Stomach (tissue), 19 donors: ENCODE results near the gene MTMR1. TPM values are rescaled to one million over a fixed set of nuclear protein-coding genes. Genes with fewer than 3 reads are reported as not detected.
A peak's percentile ranks its signal among the peaks of the same experiment; 100 is the strongest.

Experiments used
- DNase-seq, 2 donors: peaks; one replicate each; pipeline versions ENCODE4 v3.0.0 to v3.0.0-alpha.2; 2013 to 2019
- H3K27ac ChIP-seq, 5 donors: fragments of 200-600 bp in 4 of 5; sonication (generic) in 4 of 5; one replicate each; pipeline ENCODE4 v1.5.1; 2013 to 2019; ENCODE audit warnings: mild to moderate bottlenecking in 1 of 5, moderate library complexity in 1 of 5
- H3K27me3 ChIP-seq, 3 donors: fragments of 200-600 bp; sonication (generic); one replicate each; pipeline ENCODE4 v1.5.1; 2017 to 2019; ENCODE audit warnings: mixed run types in 1 of 3
- H3K36me3 ChIP-seq, 4 donors: fragments of 200-600 bp; sonication (generic); 1 replicate in 3 of 4; 2 replicates in 1 of 4; pipeline ENCODE4 v1.5.1; 2016 to 2019
- H3K4me1 ChIP-seq, 4 donors: fragments of 200-600 bp; sonication (generic); one replicate each; pipeline ENCODE4 v1.5.1; 2016 to 2019
- H3K4me3 ChIP-seq, 4 donors: fragments of 200-600 bp; sonication (generic) in 3 of 4; one replicate each; pipeline ENCODE4 v1.5.1; 2016 to 2019; ENCODE audit warnings: mild to moderate bottlenecking in 1 of 4
- H3K9me3 ChIP-seq, 4 donors: fragments of 200-600 bp; sonication (generic); one replicate each; pipeline ENCODE4 v1.5.1; 2016 to 2019
- CTCF ChIP-seq, 7 experiments: fragments of 450-650 bp in 4 of 7; fragments of 200-600 bp in 3 of 7; sonication (generic) in 3 of 7; IDR thresholded peaks; one replicate each; pipeline ENCODE4 v1.5.1; 2016 to 2019; ENCODE audit warnings: antibody characterized with exemption in 7 of 7, control low read depth in 2 of 7, mild to moderate bottlenecking in 1 of 7
- EP300 ChIP-seq: sonication (generic); formaldehyde crosslinking; IDR thresholded peaks from one replicate; pipeline ENCODE4 v1.6.1; 2017; ENCODE audit warnings: antibody characterized with exemption
- POLR2A ChIP-seq, 4 donors: fragments of 450-650 bp; IDR thresholded peaks; one replicate each; pipeline ENCODE4 v1.6.1; 2016; ENCODE audit warnings: antibody characterized with exemption in 4 of 4, control low read depth in 2 of 4, mild to moderate bottlenecking in 1 of 4, moderate library complexity in 1 of 4
- POLR2AphosphoS5 ChIP-seq, 3 donors: sonication (generic); formaldehyde crosslinking; IDR thresholded peaks; one replicate each; pipeline ENCODE4 v1.6.1; 2016; ENCODE audit warnings: antibody characterized with exemption in 3 of 3
- WGBS, 5 donors: extraction: QIAGEN DNeasy Blood & Tissue Kit in 3 of 5; methylation state at CpG; one replicate each; pipeline versions ENCODE4 v1.1.5 to v1.1.7; 2013 to 2018; 5-methylcytosine and 5-hydroxymethylcytosine counted together
- intact Hi-C: fragments of 100-400 bp; cut with DNase I; formaldehyde crosslinking; loops from one replicate; pipeline ENCODE4 v1.15.1; 2023; ENCODE audit warnings: low total_unique reads
- long read RNA-seq, 10 donors: transcript quantifications; one replicate each; lab custom pipeline, GENCODE V29; 2026
- polyA plus RNA-seq, 3 donors: library from polyadenylated mRNA; stranded (reverse); fragments of 200-250 nt; gene quantifications; one replicate each; pipeline ENCODE4 v1.2.3, GENCODE V29; 2013
- total RNA-seq, 5 donors: library from RNA; depleted of rRNA; stranded (reverse); fragments of >200 nt; gene quantifications; one replicate each; pipeline versions ENCODE4 v1.1.0 to v1.2.3, GENCODE V29; 2014 to 2016
- donor health status: healthy with polysubstance abuse.
- donor health status: Bipolar disorder and iron deficiency.
- donor health status: healthy.

Gene MTMR1
- total RNA-seq: 10 to 100 TPM in 3 of 5 donors, 1 to 10 TPM in 2; 4.7 to 36.4 (median 19.9) TPM
- polyA plus RNA-seq: 1 to 10 TPM; 5.4 to 9.4 (median 5.5) TPM
- long read RNA-seq, donor 1: 0 reads
- long read RNA-seq, donor 2, partial matches to known transcripts: 5 of 5 reads
- long read RNA-seq, donor 2, other reads (novel, unspliced or antisense): 0 of 5 reads
- long read RNA-seq, donor 3, full-length matches to known transcripts: 1 of 1 reads
- long read RNA-seq, donor 3, partial matches to known transcripts: 0 of 1 reads
- long read RNA-seq, donor 3, other reads (novel, unspliced or antisense): 0 of 1 reads
- long read RNA-seq, donor 4: 0 reads
- long read RNA-seq, donor 5: 0 reads
- long read RNA-seq, donor 6, partial matches to known transcripts: 0 of 1 reads
- long read RNA-seq, donor 6, other reads (novel, unspliced or antisense): 0 of 1 reads
- long read RNA-seq, donor 7, partial matches to known transcripts: 5 of 5 reads
- long read RNA-seq, donor 7, other reads (novel, unspliced or antisense): 0 of 5 reads
- long read RNA-seq, donor 8: 0 reads
- long read RNA-seq, donor 9: 0 reads
- long read RNA-seq, donor 10: 0 reads

GRCh38 chrX:150692831-150693724 is at the start of gene MTMR1:
MTMR1 (plus strand) TSS chrX:150693396; CDS start chrX:150693531, 135 bp downstream.
- Histone ChIP-seq H3K27me3 (no peaks in the 10 kb centered on the region), H3K36me3 (no peaks in the 10 kb centered on the region), H3K4me3 (peak within 1 kb of the TSS; percentile 50 to 56 (median 56)), H3K27ac (peak within 1 kb of the TSS; percentile 81 to 90 (median 86)), H3K4me1 (peaks cover 0 to 46% (median 8%) of the 10 kb centered on the region in 4 donors), H3K9me3 (peaks cover 0 to 11% (median 2%) of the 10 kb centered on the region in 4 donors)
- peak; percentile 44 to 71 for DNase-seq
- WGBS, 5 donors: 0 to 28% (median 6%) methylated on average over 18 to 58 of the region's 92 CpGs
- no peak for TF ChIP-seq POLR2A (IDR thresholded peaks at IDR 0.05)
- TF ChIP-seq POLR2AphosphoS5 (IDR thresholded peaks at IDR 0.05): no peak
- no peak for TF ChIP-seq CTCF (IDR thresholded peaks at IDR 0.05)
- TF ChIP-seq EP300: no peak
- intact Hi-C loops: no loop called here

GRCh38 chrX:150643958-150644357 is 49.2 kb upstream of the MTMR1 start:
- H3K4me1 ChIP-seq: peaks cover 0 to 2% (median 0%) of the 10 kb centered on the region in 4 donors
- no peak overlapping the region for H3K4me3 ChIP-seq
- no peak for DNase-seq
- no peaks in the 10 kb centered on the region for H3K9me3 ChIP-seq
- peaks cover 0 to 49% (median 31%) of the 10 kb centered on the region in 4 donors for H3K36me3 ChIP-seq
- TF ChIP-seq POLR2AphosphoS5 (IDR thresholded peaks at IDR 0.05): no peak
- no peak for TF ChIP-seq EP300
- TF ChIP-seq POLR2A (IDR thresholded peaks at IDR 0.05): no peak
- no peak for TF ChIP-seq CTCF (IDR thresholded peaks at IDR 0.05)
- H3K27me3 ChIP-seq: no peaks in the 10 kb centered on the region
- no peak overlapping the region for H3K27ac ChIP-seq
- intact Hi-C loops: no loop called here
- WGBS, 5 donors: 86 to 100% (median 94%) methylated on average over 2 of the region's 2 CpGs

- Histone ChIP-seq H3K9me3 (no peaks in the 10 kb centered on the region), H3K36me3 (peaks cover 0 to 49% (median 30%) of the 10 kb centered on the region in 4 donors), H3K27me3 (no peaks in the 10 kb centered on the region), H3K4me3 (no peak overlapping the region), H3K4me1 (peaks cover 0 to 5% (median 0%) of the 10 kb centered on the region in 4 donors), H3K27ac (no peak overlapping the region)
- 68 to 95% (median 84%) methylated on average over 4 of the region's 4 CpGs for WGBS, 5 donors
- no peak for TF ChIP-seq EP300
- TF ChIP-seq CTCF (IDR thresholded peaks at IDR 0.05): no peak
- TF ChIP-seq POLR2A (IDR thresholded peaks at IDR 0.05): no peak
- no peak for TF ChIP-seq POLR2AphosphoS5 (IDR thresholded peaks at IDR 0.05)
- intact Hi-C loops: no loop called here
- no peak for DNase-seq
Observed at GRCh38 chrX:150644422-150644821, 48.8 kb upstream of the MTMR1 start.

- DNase-seq: no peak
- H3K4me3 ChIP-seq: no peak overlapping the region
- no peak overlapping the region for H3K27ac ChIP-seq
- H3K4me1 ChIP-seq: peaks cover 0 to 5% (median 0%) of the 10 kb centered on the region in 4 donors
- 76 to 87% (median 80%) methylated on average over 5 of the region's 5 CpGs for WGBS, 5 donors
- intact Hi-C loops: no loop called here
- H3K27me3 ChIP-seq: no peaks in the 10 kb centered on the region
- peaks cover 0 to 32% (median 16%) of the 10 kb centered on the region in 4 donors for H3K36me3 ChIP-seq
- no peak for TF ChIP-seq EP300
- no peak for TF ChIP-seq POLR2A (IDR thresholded peaks at IDR 0.05)
- TF ChIP-seq POLR2AphosphoS5 (IDR thresholded peaks at IDR 0.05): no peak
- TF ChIP-seq CTCF (IDR thresholded peaks at IDR 0.05): no peak
- H3K9me3 ChIP-seq: no peaks in the 10 kb centered on the region
Observed at GRCh38 chrX:150647331-150647730, 45.9 kb upstream of the MTMR1 start.
